ENCODE measurements around the gene FLNA.
"Not testable (repeated sequence)": the region's sequence is repeated elsewhere in the genome, so short reads cannot be mapped to it uniquely, and the experiment has no call there.

- not testable (repeated sequence) for TF ChIP-seq ZBTB33 (IDR thresholded peaks at IDR 0.05); TAF1 (IDR thresholded peaks at IDR 0.05; ENCODE audit: borderline replicate concordance, low read depth, low read length); ZZZ3 (IDR thresholded peaks at IDR 0.05; ENCODE audit: control insufficient read depth, insufficient read length, low read depth); BMI1 (IDR thresholded peaks at IDR 0.05; ENCODE audit: borderline replicate concordance); NFYB (IDR thresholded peaks at IDR 0.05; ENCODE audit: insufficient read depth, low read depth, low read length); NBN (IDR thresholded peaks at IDR 0.05); RAD51 (IDR thresholded peaks at IDR 0.05); POLR2AphosphoS5 (IDR thresholded peaks at IDR 0.05; ENCODE audit: low read length); POLR2A (IDR thresholded peaks at IDR 0.05; ENCODE audit: low read depth, low read length); ESRRA (IDR thresholded peaks at IDR 0.05; ENCODE audit: low read length)
These were observed 26.0 kb upstream of the FLNA start for GRCh38 chrX:154400369-154400817.

All from GM12878 (cell line).